Heart left ventricle (tissue), 13 donors: Measurements from ENCODE around the gene MLPH.

ENCODE experiments used
- CTCF ChIP-seq, 12 donors: fragments of 200-600 bp; sonication (generic) in 4 of 12; IDR thresholded peaks; one replicate each; pipeline versions ENCODE4 v1.5.0 to v1.8.0; 2018 to 2022; ENCODE audit warnings: antibody characterized with exemption in 12 of 12, mild to moderate bottlenecking in 5 of 12
- POLR2A ChIP-seq, 2 donors: fragments of 450-650 bp; IDR thresholded peaks; one replicate each; pipeline ENCODE4 v1.6.1; 2017; ENCODE audit warnings: antibody characterized with exemption in 2 of 2, mild to moderate bottlenecking in 2 of 2, moderate library complexity in 2 of 2
- donor health status: ischemic (EF 13 %, LVEDD 7.1; RV severe dilation, severe dysfunction).
- donor health status: DM: no; HTN: yes; CAD: no.
- donor health status: DM: no; HTN: no; CAD: no.
- donor health status: ischemic (EF 25% LVEDD 6.9; RV normal size, moderate dysfunction).
- donor health status: ischemic (EF 25% LVEDD 5.7; RV mildly dilated, moderate dysfunction).
- donor health status: ischemic (EF 35%, LVEDD 5.7; RV mildly dilated, moderate dysfunction).
- donor health status: nonischemic (EF 11% LVEDD 7.7; RV severe dilation, severe dysfunction).
- donor health status: DM: yes; HTN: yes; CAD: no.
- donor health status: PGD.
- donor health status: ischemic (EF 29% LVEDD 5.4; RV normal size, mild dysfunction).
- donor health status: nonischemic (EF 23%, LVEDD 6.1; RV moderate dilation, normal function).

- TF ChIP-seq CTCF (IDR thresholded peaks at IDR 0.05) = no peak
- TF ChIP-seq POLR2A (IDR thresholded peaks at IDR 0.05) = no peak
Observed at GRCh38 chr2:237566401-237567235, 79.6 kb downstream of the MLPH start, which contains the start of gene PRLH.
